Endodermal cell (in vitro differentiated cells): ENCODE data around the gene SEMG2. TPM values are rescaled to one million over a fixed set of nuclear protein-coding genes. Genes with fewer than 3 reads are reported as not detected.

Experiments
- DNase-seq: peaks from one replicate; pipeline ENCODE4 v3.0.0-alpha.2; 2017
- H3K27ac ChIP-seq: 2 replicates; pipeline ENCODE4 v1.5.1; 2013; ENCODE audit warnings: mild to moderate bottlenecking, low read depth, low read length, moderate library complexity
- H3K27me3 ChIP-seq: 2 replicates; pipeline ENCODE4 v1.6.1; 2013; ENCODE audit warnings: mild to moderate bottlenecking, low read length, moderate library complexity; ENCODE audit not compliant: insufficient read depth, control insufficient read depth, poor library complexity, severe bottlenecking
- H3K36me3 ChIP-seq: 2 replicates; pipeline ENCODE4 v1.7.0; 2013; ENCODE audit warnings: mild to moderate bottlenecking, low read length, moderate library complexity; ENCODE audit not compliant: control insufficient read depth, insufficient read depth
- H3K4me1 ChIP-seq: one replicate; pipeline ENCODE4 v1.7.0; 2013; ENCODE audit warnings: low read length; ENCODE audit not compliant: control insufficient read depth, insufficient read depth
- H3K4me3 ChIP-seq: 2 replicates; pipeline ENCODE4 v1.5.1; 2013; ENCODE audit warnings: mild to moderate bottlenecking, low read length, moderate library complexity
- H3K9ac ChIP-seq: 2 replicates; pipeline ENCODE4 v1.6.1; 2013; ENCODE audit warnings: mild to moderate bottlenecking, low read length, moderate library complexity; ENCODE audit not compliant: poor library complexity, severe bottlenecking; ENCODE audit errors: extremely low read depth
- H3K9me3 ChIP-seq: 2 replicates; pipeline ENCODE4 v1.6.1; 2013; ENCODE audit warnings: mild to moderate bottlenecking, low read length, moderate library complexity; ENCODE audit not compliant: control insufficient read depth
- H3K27ac Mint-ChIP-seq: 2 replicates; pipeline ENCODE4 v1.8.0; 2020; ENCODE audit warnings: mixed read lengths
- H3K27me3 Mint-ChIP-seq: 2 replicates; pipeline ENCODE4 v1.8.0; 2021; ENCODE audit warnings: mild to moderate bottlenecking, mixed read lengths; ENCODE audit not compliant: insufficient read depth
- H3K36me3 Mint-ChIP-seq: 2 replicates; pipeline ENCODE4 v1.8.0; 2020; ENCODE audit warnings: low read depth, mixed read lengths
- H3K4me1 Mint-ChIP-seq: 2 replicates; pipeline ENCODE4 v1.8.0; 2020; ENCODE audit warnings: mixed read lengths
- H3K4me3 Mint-ChIP-seq: 2 replicates; pipeline ENCODE4 v1.8.0; 2020; ENCODE audit warnings: mild to moderate bottlenecking, moderate library complexity, mixed read lengths
- H3K9me3 Mint-ChIP-seq: 2 replicates; pipeline ENCODE4 v1.8.0; 2020; ENCODE audit warnings: mild to moderate bottlenecking, mixed read lengths
- WGBS, 2 experiments: methylation state at CpG; one replicate each; pipeline versions ENCODE4 v1.1.5 to v1.1.7; 2013; ENCODE audit warnings: missing lambda C conversion rate in 2 of 2, mixed read lengths in 1 of 2; ENCODE audit not compliant: insufficient coverage in 1 of 2, insufficient read length in 1 of 2; 5-methylcytosine and 5-hydroxymethylcytosine counted together
- total RNA-seq, 2 donors: library from RNA; stranded (reverse); fragmentation: NEBNext Ultra II Directional in 1 of 2; extraction: Animal tissue kit (Norgen Biotek cat#: 25700) in 1 of 2; gene quantifications; 2 replicates in 1 of 2; 3 replicates in 1 of 2; pipeline ENCODE4 v1.2.1, GENCODE V29; 2021
- TF ChIP-seq, protein P1 (sequence below): fragments of 200-600 bp; sonication (generic); conservative IDR thresholded peaks from 2 replicates; pipeline ENCODE4 v1.5.0; 2021; ENCODE audit warnings: antibody characterized with exemption, mild to moderate bottlenecking

The SEMG2 gene
- total RNA-seq, 2 donors from 2014 or later = not detected

DNA sequence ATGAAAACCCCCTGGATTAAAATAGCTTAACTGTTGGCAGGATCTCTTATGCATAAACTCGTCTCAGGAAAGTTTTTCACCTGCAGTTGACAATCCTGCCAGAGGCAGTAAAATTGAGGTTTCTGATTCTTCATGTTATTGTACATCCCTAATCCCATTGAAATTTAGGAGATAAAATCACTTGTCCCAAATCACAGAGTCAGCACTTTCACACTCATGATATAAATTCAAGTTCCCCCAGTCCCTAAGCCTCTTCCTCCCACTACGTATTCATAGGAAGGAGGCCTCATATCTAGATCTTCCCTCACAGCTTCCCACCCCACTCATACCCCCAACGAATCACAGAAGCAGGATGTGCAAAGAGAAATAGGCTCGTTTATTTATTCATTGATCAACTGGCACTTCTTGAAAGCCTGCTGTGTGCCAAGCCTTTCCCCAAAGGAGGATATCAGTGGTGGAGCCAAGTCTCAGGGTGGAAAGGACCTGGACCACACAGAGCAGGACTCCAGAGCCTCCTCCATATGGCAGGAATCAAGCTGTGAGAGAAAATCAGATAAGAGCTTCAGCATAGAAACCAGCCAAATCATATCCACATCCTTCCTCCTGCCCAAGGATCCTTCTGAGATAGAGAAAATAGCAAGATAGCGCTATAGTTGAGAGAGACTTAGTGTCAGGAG is 30.8 kb downstream of the SEMG2 start:
- TF ChIP-seq, protein P1, sequence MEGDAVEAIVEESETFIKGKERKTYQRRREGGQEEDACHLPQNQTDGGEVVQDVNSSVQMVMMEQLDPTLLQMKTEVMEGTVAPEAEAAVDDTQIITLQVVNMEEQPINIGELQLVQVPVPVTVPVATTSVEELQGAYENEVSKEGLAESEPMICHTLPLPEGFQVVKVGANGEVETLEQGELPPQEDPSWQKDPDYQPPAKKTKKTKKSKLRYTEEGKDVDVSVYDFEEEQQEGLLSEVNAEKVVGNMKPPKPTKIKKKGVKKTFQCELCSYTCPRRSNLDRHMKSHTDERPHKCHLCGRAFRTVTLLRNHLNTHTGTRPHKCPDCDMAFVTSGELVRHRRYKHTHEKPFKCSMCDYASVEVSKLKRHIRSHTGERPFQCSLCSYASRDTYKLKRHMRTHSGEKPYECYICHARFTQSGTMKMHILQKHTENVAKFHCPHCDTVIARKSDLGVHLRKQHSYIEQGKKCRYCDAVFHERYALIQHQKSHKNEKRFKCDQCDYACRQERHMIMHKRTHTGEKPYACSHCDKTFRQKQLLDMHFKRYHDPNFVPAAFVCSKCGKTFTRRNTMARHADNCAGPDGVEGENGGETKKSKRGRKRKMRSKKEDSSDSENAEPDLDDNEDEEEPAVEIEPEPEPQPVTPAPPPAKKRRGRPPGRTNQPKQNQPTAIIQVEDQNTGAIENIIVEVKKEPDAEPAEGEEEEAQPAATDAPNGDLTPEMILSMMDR = no peak
- Histone ChIP-seq H3K27ac (no peak overlapping the region), H3K4me3 (no peak overlapping the region), H3K36me3 (no peaks in the 10 kb centered on the region), H3K4me1 (no peaks in the 10 kb centered on the region), H3K27me3 (peaks cover 14% of the 10 kb centered on the region), H3K9ac (no peak overlapping the region), H3K9me3 (no peaks in the 10 kb centered on the region)
- Mint-ChIP-seq H3K4me1 (peaks cover 3% of the 10 kb centered on the region), H3K27me3 (peaks cover 15% of the 10 kb centered on the region), H3K4me3 (no peak overlapping the region), H3K9me3 (no peaks in the 10 kb centered on the region), H3K27ac (no peak overlapping the region), H3K36me3 (no peaks in the 10 kb centered on the region)
- no peak for DNase-seq
- 76 to 85% methylated on average over 3 to 5 of the region's 5 CpGs for WGBS, 2 experiments

DNA sequence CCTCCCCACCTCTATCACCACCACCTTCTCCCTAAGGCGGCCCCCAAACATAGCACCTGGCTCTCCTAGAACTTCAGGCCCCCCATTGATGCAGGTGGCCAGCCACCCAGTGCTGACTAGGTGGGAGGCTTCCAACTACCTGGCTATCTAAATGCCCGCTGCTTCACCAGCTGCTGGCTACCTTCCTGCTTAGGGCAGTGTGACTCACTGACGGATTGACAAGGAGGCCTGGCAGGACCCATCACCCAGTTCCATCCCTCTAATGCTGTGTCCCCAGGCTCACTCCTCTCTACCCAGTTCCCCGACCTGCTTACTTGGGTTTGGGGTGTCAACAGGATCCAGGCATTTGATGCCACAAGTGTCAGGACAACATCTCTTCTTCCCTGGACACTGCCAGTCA is 32.1 kb downstream of the SEMG2 start:
- no peak overlapping the region for H3K4me3 Mint-ChIP-seq
- H3K27me3 ChIP-seq = peaks cover 3% of the 10 kb centered on the region
- no peak overlapping the region for H3K27ac ChIP-seq
- H3K9ac ChIP-seq = no peak overlapping the region
- no peaks in the 10 kb centered on the region for H3K36me3 Mint-ChIP-seq
- H3K9me3 Mint-ChIP-seq = no peaks in the 10 kb centered on the region
- H3K9me3 ChIP-seq = no peaks in the 10 kb centered on the region
- no peak overlapping the region for H3K4me3 ChIP-seq
- H3K27me3 Mint-ChIP-seq = peaks cover 13% of the 10 kb centered on the region
- TF ChIP-seq, protein P1 = no peak
- peaks cover 3% of the 10 kb centered on the region for H3K4me1 Mint-ChIP-seq
- 89% methylated on average over 4 of the region's 4 CpGs; no CpG with 5 or more reads in 1 of the 2 experiments for WGBS, 2 experiments
- no peaks in the 10 kb centered on the region for H3K36me3 ChIP-seq
- H3K27ac Mint-ChIP-seq = no peak overlapping the region
- DNase-seq = no peak
- no peaks in the 10 kb centered on the region for H3K4me1 ChIP-seq

DNA sequence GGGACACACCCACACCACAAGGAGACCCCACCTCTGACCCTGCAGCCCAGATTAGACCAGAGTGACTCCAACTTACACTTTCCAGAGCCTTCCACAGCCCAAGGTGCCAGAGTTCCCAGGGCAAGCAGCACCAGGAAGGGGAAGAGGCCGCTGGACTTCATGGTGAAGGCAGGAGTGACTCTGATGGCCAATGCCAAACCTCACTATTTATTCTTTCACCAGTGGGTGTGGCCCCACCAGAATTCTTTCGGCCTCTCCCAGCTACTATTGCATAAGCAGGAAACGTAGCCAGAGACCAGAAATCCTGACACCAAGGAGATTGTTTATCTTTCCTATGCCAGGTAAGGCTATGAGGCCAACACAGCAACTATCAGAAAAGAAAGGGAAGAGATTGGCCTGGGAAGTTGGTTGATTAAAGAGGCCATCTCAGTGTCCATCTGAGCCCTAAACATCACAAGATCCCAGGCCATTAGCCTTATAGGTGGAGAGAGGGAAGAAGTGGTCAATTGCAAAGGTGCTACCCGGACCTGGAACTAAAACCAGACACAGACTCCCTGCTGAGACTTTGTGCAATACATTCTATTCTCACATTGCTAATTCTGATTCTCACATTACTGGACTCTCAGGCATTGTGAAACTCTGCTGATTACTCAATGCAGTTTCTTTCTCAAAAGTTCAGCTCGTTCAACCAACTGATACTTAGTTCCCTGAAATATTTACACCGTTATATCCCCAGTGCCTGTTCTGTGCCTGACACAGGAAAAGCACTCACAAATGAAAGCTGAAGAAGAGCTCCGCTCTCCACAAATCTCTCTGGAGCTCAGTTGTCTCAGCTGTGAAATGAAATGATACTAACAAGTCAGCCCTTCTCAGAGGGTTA is 33.5 kb downstream of the SEMG2 start, which contains the start of gene SLPI:
TSS of gene SLPI (minus strand) at position 182 of the 880 bp plus-strand sequence. CDS start at position 161, 21 bp downstream.
- 80 to 90% methylated on average over 2 to 7 of the region's 7 CpGs for WGBS, 2 experiments
- peaks cover 13% of the 10 kb centered on the region for H3K27me3 Mint-ChIP-seq
- no peak within 1 kb of the TSS for H3K4me3 ChIP-seq
- no peaks in the 10 kb centered on the region for H3K9me3 Mint-ChIP-seq
- peaks cover 8% of the 10 kb centered on the region for H3K4me1 Mint-ChIP-seq
- H3K27ac ChIP-seq = no peak within 1 kb of the TSS
- no peaks in the 10 kb centered on the region for H3K9me3 ChIP-seq
- H3K9ac ChIP-seq = no peak within 1 kb of the TSS
- no peak within 1 kb of the TSS for H3K4me3 Mint-ChIP-seq
- TF ChIP-seq, protein P1 = no peak
- no peak for DNase-seq
- no peaks in the 10 kb centered on the region for H3K27me3 ChIP-seq
- no peaks in the 10 kb centered on the region for H3K36me3 ChIP-seq
- H3K4me1 ChIP-seq = no peaks in the 10 kb centered on the region
- H3K36me3 Mint-ChIP-seq = no peaks in the 10 kb centered on the region
- H3K27ac Mint-ChIP-seq = no peak within 1 kb of the TSS
